Smooth muscle cell (in vitro differentiated cells): ENCODE data around the gene PCNX2. TPM values are rescaled to one million over a fixed set of nuclear protein-coding genes. Genes with fewer than 3 reads are reported as not detected.

ENCODE experiments used
- DNase-seq: peaks from one replicate; lab custom pipeline; 2025; ENCODE audit not compliant: unreplicated experiment; lab: John Stamatoyannopoulos, UW
- H2AFZ ChIP-seq: fragments of 200-600 bp; sonication (generic); 2 replicates; pipeline ENCODE4 v1.6.0; 2016; ENCODE audit warnings: antibody characterized with exemption, low read depth, mild to moderate bottlenecking
- H3F3A ChIP-seq: fragments of 200-600 bp; sonication (generic); 2 replicates; pipeline ENCODE4 v1.6.0; 2017; ENCODE audit warnings: antibody characterized with exemption, low read depth
- H3K27ac ChIP-seq: fragments of 200-600 bp; sonication (generic); 2 replicates; pipeline ENCODE4 v1.5.1; 2016; ENCODE audit warnings: low read depth, mild to moderate bottlenecking
- H3K27me3 ChIP-seq: fragments of 200-600 bp; sonication (generic); 2 replicates; pipeline ENCODE4 v1.6.1; 2016; ENCODE audit warnings: low read depth, mild to moderate bottlenecking
- H3K36me3 ChIP-seq: fragments of 200-600 bp; sonication (generic); 2 replicates; pipeline ENCODE4 v1.5.1; 2016; ENCODE audit warnings: low read depth
- H3K4me1 ChIP-seq: fragments of 200-600 bp; sonication (generic); 2 replicates; pipeline ENCODE4 v1.5.1; 2016; ENCODE audit warnings: low read depth
- H3K4me2 ChIP-seq: fragments of 200-600 bp; sonication (generic); 2 replicates; pipeline ENCODE4 v1.6.0; 2016; ENCODE audit warnings: mild to moderate bottlenecking
- H3K4me3 ChIP-seq: fragments of 200-600 bp; sonication (generic); 2 replicates; pipeline ENCODE4 v1.5.1; 2016; ENCODE audit warnings: mild to moderate bottlenecking
- H3K79me2 ChIP-seq: fragments of 200-600 bp; sonication (generic); 2 replicates; pipeline ENCODE4 v1.6.0; 2016; ENCODE audit warnings: low read depth, mild to moderate bottlenecking
- H3K9ac ChIP-seq: fragments of 200-600 bp; sonication (generic); 2 replicates; pipeline ENCODE4 v1.6.0; 2016; ENCODE audit warnings: low read depth
- H3K9me3 ChIP-seq: fragments of 200-600 bp; sonication (generic); replicated peaks from 2 replicates; pipeline ENCODE4 v1.5.1; 2016; ENCODE audit warnings: low read depth
- H4K20me1 ChIP-seq: fragments of 200-600 bp; sonication (generic); 2 replicates; pipeline ENCODE4 v1.6.0; 2016; ENCODE audit warnings: low read depth
- CTCF ChIP-seq: fragments of 200-600 bp; sonication (generic); IDR thresholded peaks from 2 replicates; pipeline ENCODE4 v1.5.1; 2017; ENCODE audit warnings: borderline replicate concordance, mild to moderate bottlenecking, antibody characterized with exemption; ENCODE audit not compliant: insufficient read depth, poor library complexity, severe bottlenecking
- WGBS: methylation state at CpG from one replicate; pipeline ENCODE4 v1.1.7; 2016; ENCODE audit warnings: low lambda C conversion rate; 5-methylcytosine and 5-hydroxymethylcytosine counted together
- polyA plus RNA-seq: library from polyadenylated mRNA; unstranded; fragments of >200 nt; fragmentation: Nextera tagmentation; extraction: Ambion mirVana; gene quantifications from 2 replicates; pipeline ENCODE4 v1.2.1, GENCODE V29; 2016
- total RNA-seq: library from RNA; depleted of rRNA; stranded (reverse); fragments of >200 nt; gene quantifications from 2 replicates; pipeline ENCODE4 v1.2.3, GENCODE V29; 2014

PCNX2 gene
- total and polyA plus RNA-seq, 2 experiments from 2014 or later: 4.7 to 18.2 TPM

GRCh38 chr1:233227930-233228465 is 67.5 kb downstream of the PCNX2 start:
- Histone ChIP-seq H3K27ac (no peak overlapping the region), H3K36me3 (no peaks in the 10 kb centered on the region), H3K9ac (no peak overlapping the region), H3K9me3 (no peaks in the 10 kb centered on the region), H3K4me2 (no peak overlapping the region), H4K20me1 (no peaks in the 10 kb centered on the region), H3K4me1 (no peaks in the 10 kb centered on the region), H3K27me3 (no peaks in the 10 kb centered on the region), H3K79me2 (no peaks in the 10 kb centered on the region), H2AFZ (no peak overlapping the region), H3K4me3 (no peak overlapping the region), H3F3A (no peaks in the 10 kb centered on the region)
- no peak for TF ChIP-seq CTCF
- DNase-seq: no peak
- WGBS: 90% methylated on average over 4 of the region's 4 CpGs

GRCh38 chr1:233224311-233224710 is 71.2 kb downstream of the PCNX2 start:
- Histone ChIP-seq H3K9me3 (no peaks in the 10 kb centered on the region), H3K9ac (no peak overlapping the region), H3K4me1 (no peaks in the 10 kb centered on the region), H3K4me3 (no peak overlapping the region), H3K27me3 (no peaks in the 10 kb centered on the region), H3K4me2 (peak overlapping the region; percentile 39), H3K36me3 (no peaks in the 10 kb centered on the region), H3F3A (no peaks in the 10 kb centered on the region), H3K27ac (peak overlapping the region; percentile 40), H4K20me1 (no peaks in the 10 kb centered on the region), H2AFZ (no peak overlapping the region), H3K79me2 (no peaks in the 10 kb centered on the region)
- WGBS: 47% methylated on average over 3 of the region's 3 CpGs
- TF ChIP-seq CTCF: no peak
- DNase-seq: no peak

- no peaks in the 10 kb centered on the region for H3K9me3 ChIP-seq
- DNase-seq: no peak
- no peaks in the 10 kb centered on the region for H3F3A ChIP-seq
- no peaks in the 10 kb centered on the region for H3K79me2 ChIP-seq
- H2AFZ ChIP-seq: no peak overlapping the region
- H3K27me3 ChIP-seq: no peaks in the 10 kb centered on the region
- H3K4me2 ChIP-seq: no peak overlapping the region
- 96% methylated on average over 5 of the region's 5 CpGs for WGBS
- no peak overlapping the region for H3K27ac ChIP-seq
- no peaks in the 10 kb centered on the region for H3K36me3 ChIP-seq
- H3K4me3 ChIP-seq: no peak overlapping the region
- no peak for TF ChIP-seq CTCF
- H3K9ac ChIP-seq: no peak overlapping the region
- no peaks in the 10 kb centered on the region for H4K20me1 ChIP-seq
- H3K4me1 ChIP-seq: no peaks in the 10 kb centered on the region
These were observed 77.7 kb downstream of the PCNX2 start for GRCh38 chr1:233217832-233218231.

GRCh38 chr1:233216009-233216408 is 79.5 kb downstream of the PCNX2 start:
- no peaks in the 10 kb centered on the region for H3F3A ChIP-seq
- H3K4me1 ChIP-seq: no peaks in the 10 kb centered on the region
- no peak for DNase-seq
- no peaks in the 10 kb centered on the region for H3K79me2 ChIP-seq
- no peaks in the 10 kb centered on the region for H3K36me3 ChIP-seq
- H3K9me3 ChIP-seq: no peaks in the 10 kb centered on the region
- H3K4me2 ChIP-seq: no peak overlapping the region
- H3K4me3 ChIP-seq: no peak overlapping the region
- no peak overlapping the region for H3K27ac ChIP-seq
- TF ChIP-seq CTCF: no peak
- WGBS: 95% methylated on average over 4 of the region's 4 CpGs
- no peak overlapping the region for H3K9ac ChIP-seq
- no peaks in the 10 kb centered on the region for H3K27me3 ChIP-seq
- H2AFZ ChIP-seq: no peak overlapping the region
- no peaks in the 10 kb centered on the region for H4K20me1 ChIP-seq
